IPS DF 6.9 (cell line): Measurements from ENCODE around the gene NAA38.
"Not testable (repeated sequence)": the region's sequence is repeated elsewhere in the genome, so short reads cannot be mapped to it uniquely, and the experiment has no call there.

Experiments
- DNase-seq: peaks from one replicate; pipeline ENCODE4 v3.0.0-alpha.2; 2013; ENCODE audit warnings: low read depth, low spot score
- H3K27ac ChIP-seq: one replicate; pipeline ENCODE4 v1.5.1; 2013; ENCODE audit warnings: low read length, control low read depth
- H3K27me3 ChIP-seq: 2 replicates; pipeline ENCODE4 v1.6.1; 2013; ENCODE audit warnings: mild to moderate bottlenecking, low read length; ENCODE audit not compliant: control insufficient read depth, insufficient read depth
- H3K36me3 ChIP-seq: 2 replicates; pipeline ENCODE4 v1.6.1; 2013; ENCODE audit warnings: low read length; ENCODE audit not compliant: control insufficient read depth, insufficient read depth
- H3K4me1 ChIP-seq: 2 replicates; pipeline ENCODE4 v1.6.1; 2013; ENCODE audit warnings: low read length; ENCODE audit not compliant: control insufficient read depth, insufficient read depth
- H3K4me3 ChIP-seq: 2 replicates; pipeline ENCODE4 v1.5.1; 2013; ENCODE audit warnings: mild to moderate bottlenecking, low read length
- H3K9me3 ChIP-seq: 2 replicates; pipeline ENCODE4 v1.6.1; 2013; ENCODE audit warnings: low read length, inconsistent platforms; ENCODE audit not compliant: control insufficient read depth, insufficient read depth
- WGBS: extraction: QIAGEN DNeasy Blood & Tissue Kit; methylation state at CpG from one replicate; pipeline ENCODE4 v1.1.7; 2013; ENCODE audit warnings: mixed read lengths, missing lambda C conversion rate; ENCODE audit not compliant: insufficient read length, insufficient coverage; 5-methylcytosine and 5-hydroxymethylcytosine counted together

NAA38 gene

DNA sequence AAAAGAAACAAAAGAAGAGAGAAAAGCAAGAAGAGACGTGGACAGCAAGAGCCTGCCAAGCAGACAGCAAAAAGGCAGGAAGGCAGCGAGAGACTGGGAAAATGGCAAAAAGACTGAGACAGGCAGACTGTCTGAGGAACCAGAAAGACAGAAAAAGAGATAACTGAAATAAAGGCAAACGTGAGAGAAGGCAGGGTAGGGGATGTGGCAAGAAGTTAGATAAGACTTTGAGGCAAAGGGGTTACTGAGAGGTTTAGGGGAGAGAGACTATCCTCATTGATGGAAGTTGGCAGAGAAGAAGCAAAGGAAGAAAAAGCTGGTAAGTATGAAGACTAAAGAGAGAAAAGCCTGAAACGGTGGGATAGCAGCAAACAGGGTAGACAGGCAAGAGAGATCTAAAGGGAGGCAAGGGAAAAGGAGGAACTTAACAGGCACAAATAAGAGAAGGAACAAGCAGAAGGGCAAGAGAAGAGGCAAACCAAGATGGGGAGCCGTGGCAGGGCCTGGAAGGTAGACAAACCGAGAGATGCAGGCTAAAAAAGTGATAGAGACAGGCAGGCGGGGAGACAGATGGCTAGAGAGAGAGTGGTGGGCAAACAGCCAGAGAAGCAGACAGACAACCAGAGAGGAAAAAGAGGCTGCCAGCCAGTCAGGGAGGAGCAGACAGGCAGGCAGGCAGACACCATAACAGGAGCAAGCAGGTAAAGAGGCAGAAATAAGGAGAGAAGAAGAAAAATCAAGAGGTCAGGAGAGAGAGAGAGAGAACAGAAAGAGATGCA, 24.1 kb upstream of the NAA38 start:
- 0 out of 2 replicates have a peak, but pooled peaks cover 2% of the 10 kb centered on the region for H3K4me1 ChIP-seq
- no peaks in the 10 kb centered on the region for H3K9me3 ChIP-seq
- no peaks in the 10 kb centered on the region; the same call in 1 of the 2 replicates for H3K27me3 ChIP-seq
- no peak overlapping the region for H3K27ac ChIP-seq
- no CpG with 5 or more reads among the region's 7 CpGs for WGBS
- no peak overlapping the region for H3K4me3 ChIP-seq
- DNase-seq, result no peak
- no peaks in the 10 kb centered on the region for H3K36me3 ChIP-seq

- DNase-seq, result no peak
- Histone ChIP-seq H3K27me3 (no peaks in the 10 kb centered on the region), H3K9me3 (no peaks in the 10 kb centered on the region), H3K36me3 (no peaks in the 10 kb centered on the region), H3K27ac (no peak overlapping the region), H3K4me3 (no peak overlapping the region), H3K4me1 (no peaks in the 10 kb centered on the region)
- no CpG with 5 or more reads among the region's 3 CpGs for WGBS
Observed at GRCh38 chr17:7880076-7880868, 22.9 kb upstream of the NAA38 start.

DNA sequence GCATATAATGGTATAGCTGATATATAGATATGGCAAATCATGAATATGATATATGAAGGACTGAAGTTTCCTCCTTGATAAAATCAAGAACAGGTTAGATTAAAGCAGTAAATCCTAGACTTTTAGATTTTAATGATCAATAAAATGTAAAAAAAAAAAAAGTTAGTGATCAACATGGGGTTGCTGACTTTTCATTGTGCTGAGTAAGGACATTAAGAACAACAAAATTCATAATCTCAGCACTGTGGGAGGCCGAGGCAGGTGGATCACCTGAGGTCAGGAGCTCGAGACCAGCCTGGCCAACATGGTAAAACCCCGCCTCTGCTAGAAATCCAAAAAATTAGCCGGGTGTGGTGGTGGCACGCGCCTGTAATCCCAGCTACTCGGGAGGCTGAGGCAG, 20.9 kb upstream of the NAA38 start:
- DNase-seq, result no peak
- no peak overlapping the region for H3K27ac ChIP-seq
- no peak overlapping the region for H3K4me3 ChIP-seq
- no peaks in the 10 kb centered on the region for H3K36me3 ChIP-seq
- H3K27me3 ChIP-seq, result no peaks in the 10 kb centered on the region
- WGBS, result no CpG with 5 or more reads among the region's 7 CpGs
- H3K4me1 ChIP-seq, result no peaks in the 10 kb centered on the region
- H3K9me3 ChIP-seq, result no peaks in the 10 kb centered on the region

GRCh38 chr17:7875804-7876370, 18.5 kb upstream of the NAA38 start:
- no peak overlapping the region for H3K27ac ChIP-seq
- no CpG with 5 or more reads among the region's 2 CpGs for WGBS
- no peak overlapping the region for H3K4me3 ChIP-seq
- H3K36me3 ChIP-seq, result no peaks in the 10 kb centered on the region
- DNase-seq, result no peak
- no peaks in the 10 kb centered on the region for H3K27me3 ChIP-seq
- no peaks in the 10 kb centered on the region for H3K4me1 ChIP-seq
- no peaks in the 10 kb centered on the region for H3K9me3 ChIP-seq

GRCh38 chr17:7873051-7873450, 15.7 kb upstream of the NAA38 start:
- Histone ChIP-seq H3K9me3 (no peaks in the 10 kb centered on the region), H3K4me1 (no peaks in the 10 kb centered on the region), H3K36me3 (no peaks in the 10 kb centered on the region), H3K27me3 (no peaks in the 10 kb centered on the region), H3K27ac (no peak overlapping the region), H3K4me3 (no peak overlapping the region)
- DNase-seq, result no peak
- WGBS, result no CpG with 5 or more reads among the region's 4 CpGs

- no peak for DNase-seq
- H3K27ac ChIP-seq, result no peak overlapping the region
- no peaks in the 10 kb centered on the region for H3K4me1 ChIP-seq
- no peaks in the 10 kb centered on the region for H3K36me3 ChIP-seq
- H3K27me3 ChIP-seq, result no peaks in the 10 kb centered on the region
- WGBS, result no CpG with 5 or more reads among the region's 5 CpGs
- no peak overlapping the region for H3K4me3 ChIP-seq
- no peaks in the 10 kb centered on the region for H3K9me3 ChIP-seq
Observed at GRCh38 chr17:7867881-7868329, 10.5 kb upstream of the NAA38 start.

GRCh38 chr17:7864995-7865650, 7.8 kb upstream of the NAA38 start:
- Histone ChIP-seq H3K4me1 (no peaks in the 10 kb centered on the region), H3K9me3 (no peaks in the 10 kb centered on the region), H3K27ac (no peak overlapping the region), H3K4me3 (no peak overlapping the region), H3K36me3 (no peaks in the 10 kb centered on the region), H3K27me3 (no peaks in the 10 kb centered on the region)
- no peak for DNase-seq
- no CpG with 5 or more reads among the region's 5 CpGs for WGBS

DNA sequence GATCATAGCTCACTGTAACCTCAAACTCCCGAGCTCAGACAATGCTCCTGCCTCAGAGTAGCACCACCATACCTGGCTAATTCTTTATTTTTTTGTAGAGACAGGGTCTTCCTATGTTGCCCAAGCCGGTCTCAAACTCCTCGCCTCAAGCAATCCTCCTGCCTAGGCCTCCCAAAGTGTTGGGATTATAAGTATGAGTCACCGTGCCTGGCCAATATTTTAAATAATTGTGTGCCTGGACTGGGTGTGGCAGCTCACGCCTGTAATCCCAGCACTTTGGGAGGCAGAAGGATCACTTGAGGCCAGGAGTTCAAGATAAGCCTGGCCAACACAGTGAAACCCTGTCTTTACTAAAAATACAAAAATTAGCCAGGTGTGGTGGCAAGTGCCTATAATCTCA, 7.0 kb upstream of the NAA38 start:
- not testable (repeated sequence) for H3K27ac ChIP-seq, DNase-seq, H3K27me3 ChIP-seq, H3K36me3 ChIP-seq, H3K9me3 ChIP-seq, H3K4me3 ChIP-seq, H3K4me1 ChIP-seq
- WGBS, result no CpG with 5 or more reads among the region's 5 CpGs

GRCh38 chr17:7862692-7863437, 5.5 kb upstream of the NAA38 start:
- no peaks in the 10 kb centered on the region for H3K36me3 ChIP-seq
- H3K27ac ChIP-seq, result no peak overlapping the region
- H3K9me3 ChIP-seq, result no peaks in the 10 kb centered on the region
- no CpG with 5 or more reads among the region's 3 CpGs for WGBS
- no peak overlapping the region for H3K4me3 ChIP-seq
- no peaks in the 10 kb centered on the region for H3K27me3 ChIP-seq
- DNase-seq, result no peak
- H3K4me1 ChIP-seq, result 0 out of 2 replicates have a peak, but pooled peaks cover 1% of the 10 kb centered on the region
